GM12878 (cell line): Measurements from ENCODE around the gene AVP. TPM values are rescaled to one million over a fixed set of nuclear protein-coding genes. Genes with fewer than 3 reads are reported as not detected.

Experiments
- ATAC-seq: fragments of 200-7000 bp; cut with Tn5 transposase; 3 replicates; pipeline ENCODE4 v1.9.1; 2020; ENCODE audit warnings: mild to moderate bottlenecking, moderate library complexity
- BruUV-seq: library from RNA; stranded (reverse); fragments of 400-500 nt; replicated peaks from 2 replicates; lab custom pipeline; 2021; lab: Mats Ljungman, UMichigan
- CTCF ChIA-PET: fragments of 300-600 bp; sonication (Branson Sonifier 250); formaldehyde crosslinking; extraction: SDS; loops from one replicate; lab custom pipeline; 2021; ENCODE audit warnings: inconsistent platforms; lab: Yijun Ruan, JAX
- POLR2A ChIA-PET: fragments of 350-600 bp; formaldehyde crosslinking; extraction: SDS; loops from one replicate; lab custom pipeline; 2021; ENCODE audit warnings: inconsistent platforms; lab: Charles Lee
- RAD21 ChIA-PET: fragments of 300-600 bp; sonication (Branson Sonifier 250); formaldehyde crosslinking; loops from one replicate; lab custom pipeline; 2023; ENCODE audit warnings: antibody characterized with exemption; ENCODE audit not compliant: unreplicated experiment; lab: Charles Lee
- SMC1A ChIA-PET: fragments of 300-600 bp; sonication (Branson Sonifier 250); formaldehyde crosslinking; loops from one replicate; lab custom pipeline; 2023; ENCODE audit not compliant: unreplicated experiment, uncharacterized antibody; lab: Charles Lee
- DNase-seq: peaks from one replicate; pipeline ENCODE4 v3.0.0-alpha.2; 2011; ENCODE audit warnings: low read depth, low spot score
- FAIRE-seq: peaks from 3 replicates; lab custom pipeline; 2011; peaks lifted over from hg19 to GRCh38; lab: Jason Lieb, UNC
- H2AFZ ChIP-seq: 2 replicates; pipeline ENCODE4 v1.6.0; 2011; ENCODE audit warnings: low read depth, low read length, control low read depth; ENCODE audit not compliant: control insufficient read depth
- H3K27ac ChIP-seq: 2 replicates; pipeline ENCODE4 v1.5.1; 2011; ENCODE audit warnings: control low read depth; ENCODE audit not compliant: control insufficient read depth, insufficient read depth
- H3K27me3 ChIP-seq, 2 experiments: replicated peaks in 1 of 2; 2 replicates each; pipeline versions ENCODE4 v1.6.0 to v1.6.1; 2011; ENCODE audit warnings: low read length in 1 of 2; ENCODE audit not compliant: control insufficient read depth in 2 of 2, insufficient read depth in 2 of 2
- H3K36me3 ChIP-seq, 2 experiments: 2 replicates each; pipeline ENCODE4 v1.5.1; 2011; ENCODE audit warnings: low read length in 1 of 2; ENCODE audit not compliant: control insufficient read depth in 2 of 2, insufficient read depth in 2 of 2
- H3K4me1 ChIP-seq: 2 replicates; pipeline ENCODE4 v1.6.1; 2011; ENCODE audit warnings: mild to moderate bottlenecking, low read length, moderate library complexity, mixed read lengths; ENCODE audit not compliant: control insufficient read depth, insufficient read depth
- H3K4me2 ChIP-seq: 2 replicates; pipeline ENCODE4 v1.6.0; 2011; ENCODE audit warnings: control low read depth; ENCODE audit not compliant: control insufficient read depth, insufficient read depth
- H3K4me3 ChIP-seq: fragments of 200-600 bp; sonication (generic); 2 replicates; pipeline ENCODE4 v1.5.1; 2016
- H3K79me2 ChIP-seq: 2 replicates; pipeline ENCODE4 v1.6.0; 2011; ENCODE audit warnings: low read length; ENCODE audit not compliant: control insufficient read depth, insufficient read depth
- H3K9ac ChIP-seq: 2 replicates; pipeline ENCODE4 v1.8.0; 2011; ENCODE audit warnings: low read length, control low read depth, mixed read lengths; ENCODE audit not compliant: control insufficient read depth, insufficient read depth
- H3K9me3 ChIP-seq: replicated peaks from 3 replicates; pipeline ENCODE4 v1.5.1; 2011; ENCODE audit warnings: mild to moderate bottlenecking, low read length; ENCODE audit not compliant: control insufficient read depth, insufficient read depth
- H4K20me1 ChIP-seq: 2 replicates; pipeline ENCODE4 v1.6.0; 2011; ENCODE audit not compliant: control insufficient read depth, insufficient read depth
- JUNB ChIP-seq: IDR thresholded peaks from 2 replicates; pipeline ENCODE4 v1.6.1; 2016; ENCODE audit warnings: antibody characterized with exemption, mild to moderate bottlenecking
- RAD21 ChIP-seq: IDR thresholded peaks from 2 replicates; pipeline ENCODE4 v1.6.1; 2011; ENCODE audit warnings: mild to moderate bottlenecking, low read depth, low read length, moderate library complexity; ENCODE audit not compliant: insufficient read depth
- SMC3 ChIP-seq: IDR thresholded peaks from 2 replicates; pipeline ENCODE4 v1.6.1; 2011; ENCODE audit warnings: low read length, improper control_type of control experiment, borderline replicate concordance
- WRNIP1 ChIP-seq: IDR thresholded peaks from 2 replicates; pipeline ENCODE4 v1.6.1; 2011; ENCODE audit warnings: low read depth, low read length, improper control_type of control experiment, borderline replicate concordance
- YY1 ChIP-seq: IDR thresholded peaks from 2 replicates; pipeline ENCODE4 v1.6.1; 2011; ENCODE audit warnings: low read depth, mild to moderate bottlenecking, low read length
- ZNF384 ChIP-seq: IDR thresholded peaks from 2 replicates; pipeline ENCODE4 v1.6.1; 2012; ENCODE audit warnings: low read depth, mild to moderate bottlenecking, low read length, improper control_type of control experiment, borderline replicate concordance
- WGBS: methylation state at CpG from one replicate; pipeline ENCODE4 v1.1.6; 2016; ENCODE audit warnings: low lambda C conversion rate; ENCODE audit not compliant: insufficient replicate concordance, insufficient coverage; ENCODE audit errors: missing lambda C conversion rate; 5-methylcytosine and 5-hydroxymethylcytosine counted together
- in situ Hi-C: fragments of 300-500 bp; cut with MboI; formaldehyde crosslinking; loops from 9 replicates; pipeline ENCODE4 v1.14.3; 2018; ENCODE audit warnings: mixed read lengths
- intact Hi-C: fragments of 100-400 bp; cut with micrococcal nuclease; formaldehyde crosslinking; loops from one replicate; pipeline ENCODE4 v1.14.2; 2022; ENCODE audit not compliant: unreplicated experiment
- polyA plus RNA-seq, 11 experiments: library from polyadenylated mRNA; depleted of rRNA in 4 of 11; unstranded in 6 of 11; stranded (reverse) in 5 of 11; fragments of >200 nt; fragmentation: Nextera tagmentation in 4 of 11; fragmentation: Illumina TruSeq in 1 of 11; extraction: Ambion mirVana in 4 of 11; extraction: Trizol in 1 of 11; gene quantifications; 1 replicate in 1 of 11; 2 replicates in 10 of 11; pipeline versions ENCODE4 v1.2.1 to v1.2.3, GENCODE V29; 2011 to 2016; ENCODE audit warnings: inconsistent platforms in 2 of 11, missing spikeins in 2 of 11, low read depth in 1 of 11
- total RNA-seq, 4 experiments: library from RNA; depleted of rRNA in 3 of 4; stranded (reverse); fragments of >200 nt in 3 of 4; fragmentation: Illumina TruSeq in 1 of 4; extraction: Trizol in 1 of 4; gene quantifications; 2 replicates each; pipeline versions ENCODE4 v1.2.1 to v1.2.3, GENCODE V29; 2013 to 2021
- TF ChIP-seq, protein P1 (sequence below), 3 experiments: IDR thresholded peaks in 2 of 3; conservative IDR thresholded peaks in 1 of 3; 2 replicates each; pipeline ENCODE4 v1.5.1; 2011; ENCODE audit warnings: low read depth in 3 of 3, low read length in 3 of 3, mild to moderate bottlenecking in 3 of 3, control low read depth in 2 of 3, moderate library complexity in 2 of 3, inconsistent platforms in 1 of 3, mixed read lengths in 1 of 3; ENCODE audit not compliant: control insufficient read depth in 2 of 3, insufficient read depth in 1 of 3; ENCODE audit errors: extremely low read depth in 1 of 3

The AVP gene
- total and polyA plus RNA-seq, 10 of the 15 experiments (the other 5 are each of a cell fraction or from before 2014, with no cell fraction given) = not detected

DNA sequence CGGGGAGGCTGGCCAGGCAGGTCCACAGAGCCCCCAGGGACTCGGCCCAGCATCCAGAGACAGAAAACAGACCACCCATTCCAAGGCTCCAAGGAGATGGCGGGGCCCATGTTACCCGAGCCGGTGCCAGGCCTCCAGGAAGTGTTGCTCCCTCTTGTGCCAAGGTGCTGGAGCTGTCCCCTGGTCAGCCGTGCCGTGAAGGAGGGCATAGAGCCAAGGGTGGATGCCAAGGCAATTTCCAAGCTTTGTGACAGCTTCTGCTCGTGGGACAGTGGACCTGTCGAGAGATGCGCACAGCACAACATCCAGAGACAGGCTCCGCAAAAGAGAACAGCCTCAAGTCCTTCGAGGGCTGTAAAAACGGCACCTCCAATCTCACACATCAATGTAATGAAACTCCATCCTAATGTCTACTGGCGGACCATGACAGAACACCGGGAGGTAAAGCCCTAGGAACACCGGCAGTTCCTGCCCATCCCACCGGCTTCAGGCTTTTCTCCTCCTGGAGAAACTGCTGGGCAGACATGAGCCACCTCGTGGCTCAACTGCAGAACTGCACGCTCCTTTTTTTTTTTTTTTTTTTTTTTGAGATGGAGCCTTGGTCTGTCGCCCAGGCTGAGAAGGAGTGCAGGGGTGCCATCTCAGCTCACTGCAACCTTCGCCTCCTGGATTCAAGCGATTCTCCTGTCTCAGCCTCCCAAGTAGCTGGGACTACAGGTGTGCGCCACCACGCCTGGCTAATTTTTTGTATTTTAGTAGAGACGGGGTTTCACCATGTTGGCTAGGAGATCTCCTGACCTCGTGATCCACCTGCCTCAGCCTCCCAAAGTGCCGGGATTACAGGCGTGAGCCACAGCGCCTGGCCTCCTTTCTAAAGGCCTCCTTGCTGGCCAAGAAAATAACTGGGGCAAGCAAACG is 30.9 kb upstream of the AVP start:
- in situ Hi-C loops = no loop called here
- H3K4me3 ChIP-seq = no peak overlapping the region
- DNase-seq (peak; percentile 2), ATAC-seq (peak; percentile 71), FAIRE-seq (peak; percentile 54)
- intact Hi-C loops = loop anchor here (1.0 to 5.0 kb wide), 2 partner anchors 62 to 202 kb away; no protein-coding TSS in a partner anchor
- no TSS peak for BruUV-seq
- no peaks in the 10 kb centered on the region for H3K79me2 ChIP-seq
- no peaks in the 10 kb centered on the region; a peak in 1 of 4 replicates for H3K36me3 ChIP-seq
- H4K20me1 ChIP-seq = no peaks in the 10 kb centered on the region
- TF ChIP-seq JUNB (no peak), WRNIP1 (no peak), RAD21 (peak; percentile 65), ZNF384 (peak; percentile 97), SMC3 (peak; percentile 70), YY1 (peak; percentile 65; the same call in 1 of the 2 replicates)
- TF ChIP-seq, protein P1, sequence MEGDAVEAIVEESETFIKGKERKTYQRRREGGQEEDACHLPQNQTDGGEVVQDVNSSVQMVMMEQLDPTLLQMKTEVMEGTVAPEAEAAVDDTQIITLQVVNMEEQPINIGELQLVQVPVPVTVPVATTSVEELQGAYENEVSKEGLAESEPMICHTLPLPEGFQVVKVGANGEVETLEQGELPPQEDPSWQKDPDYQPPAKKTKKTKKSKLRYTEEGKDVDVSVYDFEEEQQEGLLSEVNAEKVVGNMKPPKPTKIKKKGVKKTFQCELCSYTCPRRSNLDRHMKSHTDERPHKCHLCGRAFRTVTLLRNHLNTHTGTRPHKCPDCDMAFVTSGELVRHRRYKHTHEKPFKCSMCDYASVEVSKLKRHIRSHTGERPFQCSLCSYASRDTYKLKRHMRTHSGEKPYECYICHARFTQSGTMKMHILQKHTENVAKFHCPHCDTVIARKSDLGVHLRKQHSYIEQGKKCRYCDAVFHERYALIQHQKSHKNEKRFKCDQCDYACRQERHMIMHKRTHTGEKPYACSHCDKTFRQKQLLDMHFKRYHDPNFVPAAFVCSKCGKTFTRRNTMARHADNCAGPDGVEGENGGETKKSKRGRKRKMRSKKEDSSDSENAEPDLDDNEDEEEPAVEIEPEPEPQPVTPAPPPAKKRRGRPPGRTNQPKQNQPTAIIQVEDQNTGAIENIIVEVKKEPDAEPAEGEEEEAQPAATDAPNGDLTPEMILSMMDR (IDR thresholded peaks at IDR 0.05 in 2 of 3, conservative IDR thresholded peaks at IDR 0.05 in 1 of 3; ENCODE audit: control insufficient read depth in 2 of 3, extremely low read depth in 1 of 3, insufficient read depth in 1 of 3, low read depth in 3 of 3, low read length in 3 of 3) = peak; percentile 67 to 74 (median 70)
- no peaks in the 10 kb centered on the region for H3K27me3 ChIP-seq
- H3K9me3 ChIP-seq = no peaks in the 10 kb centered on the region
- no peak overlapping the region for H3K9ac ChIP-seq
- WGBS = 55% methylated on average over 28 of the region's 30 CpGs
- ChIA-PET RAD21 (interaction anchor here (0.6 to 0.9 kb wide), 2 partner anchors 44 to 353 kb away, joined by 3 read pairs; partner anchors contain the start of genes FASTKD5 and UBOX5), POLR2A (no interaction called here), SMC1A (interaction anchor here (1.8 kb wide), 1 partner anchor 62 kb away, joined by 5 read pairs; no protein-coding TSS in a partner anchor), CTCF (interaction anchor here (0.6 to 1.9 kb wide), 7 partner anchors 15 to 1574 kb away, joined by 3 to 15 read pairs (median 4); no protein-coding TSS in a partner anchor)
- no peaks in the 10 kb centered on the region for H3K4me1 ChIP-seq
- no peak overlapping the region for H3K4me2 ChIP-seq
- H3K27ac ChIP-seq = no peak overlapping the region
- H2AFZ ChIP-seq = no peak overlapping the region
